NCI-H748 (cell line): ENCODE data around the gene TRNP1.
"Not testable (repeated sequence)": the region's sequence is repeated elsewhere in the genome, so short reads cannot be mapped to it uniquely, and the experiment has no call there.

Experiments used
- DNase-seq: peaks from one replicate; lab custom pipeline; 2025; ENCODE audit not compliant: unreplicated experiment; lab: John Stamatoyannopoulos, UW

The TRNP1 gene

DNA sequence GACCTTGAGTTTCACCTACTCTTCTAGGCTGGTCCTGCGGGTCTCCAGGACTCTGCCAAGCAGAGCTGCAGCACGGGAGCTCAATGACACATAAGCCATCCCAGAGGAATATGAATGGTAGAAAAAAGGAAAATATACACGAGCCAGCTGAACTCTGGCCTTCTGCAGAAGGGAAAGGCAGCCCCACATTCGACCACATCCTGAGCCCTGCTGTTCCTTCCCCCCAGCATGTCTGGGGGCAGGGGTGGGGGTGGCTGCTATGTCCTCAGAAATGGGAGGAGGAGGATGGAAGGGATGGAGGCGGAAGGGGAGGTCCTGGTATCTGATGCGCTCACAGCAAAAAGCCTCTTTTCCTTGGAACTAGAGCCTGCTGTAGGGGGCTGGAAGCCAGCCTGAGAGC, 21.1 kb upstream of the TRNP1 start:
- no peak for DNase-seq

GRCh38 chr1:26972821-26973220, 20.7 kb upstream of the TRNP1 start:
- no peak for DNase-seq

DNA sequence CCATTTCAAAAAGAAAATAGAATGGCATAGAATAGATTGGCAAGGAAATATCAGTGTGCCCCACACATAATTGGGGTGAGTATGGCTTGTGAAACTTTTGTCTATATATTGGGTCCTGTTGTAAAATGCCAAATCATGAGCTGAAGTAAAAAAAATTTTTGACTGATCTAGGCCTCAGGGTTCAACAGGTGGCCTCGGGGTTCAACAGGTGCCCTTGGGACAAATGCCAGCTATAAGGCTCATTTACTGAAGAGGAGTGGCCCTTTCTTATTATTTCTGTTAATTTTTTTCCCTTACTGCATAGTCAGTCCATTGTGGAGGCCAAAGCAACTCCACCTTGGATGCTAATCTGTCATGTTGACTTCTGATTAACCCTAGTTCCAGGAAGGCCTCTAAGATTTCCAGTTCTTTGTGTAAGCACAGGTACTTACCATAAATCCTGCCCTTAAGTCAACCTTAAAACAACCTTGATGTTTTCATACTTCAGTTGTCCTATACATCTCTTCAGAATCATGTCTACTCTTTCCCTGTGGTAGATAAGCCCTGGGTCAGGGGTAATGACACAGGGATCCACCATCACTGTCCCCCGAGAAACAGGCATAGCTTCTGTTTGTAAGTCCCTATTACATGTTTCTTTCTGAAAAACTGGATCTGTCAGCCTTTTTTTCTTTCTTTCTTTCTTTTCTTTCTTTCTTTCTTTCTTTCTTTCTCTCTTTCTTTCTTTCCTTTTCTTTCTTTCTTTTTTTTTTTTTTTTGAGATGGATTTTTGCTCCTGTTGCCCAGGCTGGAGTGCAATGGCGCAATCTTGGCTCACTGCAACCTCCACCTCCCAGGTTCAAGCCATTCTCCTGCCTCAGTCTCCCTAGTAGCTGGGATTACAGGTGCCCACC, 16.6 kb upstream of the TRNP1 start:
- no peak for DNase-seq

DNA sequence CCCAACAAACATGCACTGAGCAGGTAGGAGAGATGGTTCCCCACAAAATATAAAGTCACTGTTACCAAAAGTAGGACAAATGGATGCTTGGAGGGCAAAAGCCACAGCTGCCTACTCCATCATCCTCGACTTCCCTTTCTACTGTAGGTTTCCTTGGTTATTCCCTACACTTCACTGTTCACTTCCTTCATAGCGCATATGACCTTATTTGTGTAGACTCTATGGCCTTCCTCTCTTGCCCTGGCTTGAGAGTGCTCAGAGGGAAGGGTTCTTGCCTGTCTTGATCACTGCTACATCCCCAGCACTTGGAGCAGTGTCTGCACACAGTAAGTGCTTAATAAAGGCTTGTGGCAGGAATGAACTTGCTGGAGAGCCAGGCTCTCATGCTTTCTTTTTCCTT, 14.6 kb upstream of the TRNP1 start:
- no peak for DNase-seq

GRCh38 chr1:26981146-26981846, 12.2 kb upstream of the TRNP1 start:
- DNase-seq = no peak

GRCh38 chr1:26983863-26984262, 9.6 kb upstream of the TRNP1 start:
- DNase-seq = no peak

GRCh38 chr1:26984291-26984690, 9.2 kb upstream of the TRNP1 start:
- no peak for DNase-seq

DNA sequence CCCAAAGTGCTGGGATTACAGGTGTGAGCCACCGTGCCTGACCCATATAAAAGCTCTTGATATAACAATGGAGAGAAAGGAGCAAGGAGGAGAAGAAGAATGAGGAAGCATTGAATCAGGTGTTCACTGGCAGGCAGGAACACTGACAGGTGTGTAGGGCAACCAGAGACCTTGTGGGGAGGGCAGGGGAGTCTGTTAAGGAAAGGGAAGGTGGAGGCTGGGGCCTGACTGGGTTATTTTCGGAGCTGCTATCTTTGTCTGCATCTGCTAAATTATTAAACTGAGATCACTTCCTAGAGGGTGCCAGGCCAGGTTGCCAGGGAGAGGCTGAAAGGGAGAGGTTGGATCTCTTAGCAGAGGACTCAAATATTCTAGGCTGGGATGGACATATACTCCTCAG, 6.8 kb upstream of the TRNP1 start:
- DNase-seq = no peak

- DNase-seq = not testable (repeated sequence)
Measured at GRCh38 chr1:26989403-26990109, 3.9 kb upstream of the TRNP1 start.

DNA sequence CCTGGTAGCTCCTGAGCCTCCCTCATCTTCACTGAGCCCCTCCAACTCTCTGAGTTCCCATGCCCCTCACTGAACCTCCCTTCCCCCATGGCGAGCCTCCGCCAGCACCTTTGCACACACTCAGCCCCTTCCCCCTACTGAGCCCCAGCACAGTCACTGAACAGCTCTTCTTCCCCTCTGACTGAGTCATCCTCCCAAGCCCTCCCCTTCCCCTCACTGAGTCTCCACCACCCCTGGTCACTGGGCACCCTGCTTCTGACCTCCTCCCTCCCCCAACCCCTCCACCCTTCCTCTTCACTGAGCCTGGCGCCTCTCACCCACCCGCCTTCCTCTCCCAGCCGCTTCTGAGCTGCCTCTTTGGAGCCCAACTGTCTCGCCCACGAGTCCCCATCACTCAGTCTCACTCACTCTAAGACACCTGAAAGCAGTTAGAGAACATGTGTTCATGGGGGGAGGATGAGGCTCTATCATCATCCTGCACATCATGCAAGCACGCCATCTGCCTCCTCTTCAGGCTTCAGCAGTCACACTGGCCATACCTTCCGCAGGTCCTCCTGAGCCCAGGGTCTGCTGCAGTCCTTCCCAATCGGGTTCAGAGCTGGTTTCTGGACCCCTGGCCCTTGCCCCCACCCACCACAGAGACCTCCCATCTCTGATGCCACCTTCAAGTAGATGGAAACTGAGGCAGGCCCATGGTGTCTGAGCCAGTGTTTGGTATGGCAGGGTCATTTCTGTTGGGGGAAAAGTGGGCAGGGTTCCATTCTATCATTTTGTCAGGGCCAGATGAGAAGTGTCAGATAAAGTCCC, 2.0 kb upstream of the TRNP1 start:
- no peak for DNase-seq

GRCh38 chr1:26994020-26994786, 711 bp downstream of the TRNP1 start:
- peak; percentile 54 for DNase-seq

GRCh38 chr1:26994787-26995517, 1.5 kb downstream of the TRNP1 start:
- peak; percentile 38 for DNase-seq

GRCh38 chr1:26996024-26996423, 2.5 kb downstream of the TRNP1 start:
- no peak for DNase-seq

DNA sequence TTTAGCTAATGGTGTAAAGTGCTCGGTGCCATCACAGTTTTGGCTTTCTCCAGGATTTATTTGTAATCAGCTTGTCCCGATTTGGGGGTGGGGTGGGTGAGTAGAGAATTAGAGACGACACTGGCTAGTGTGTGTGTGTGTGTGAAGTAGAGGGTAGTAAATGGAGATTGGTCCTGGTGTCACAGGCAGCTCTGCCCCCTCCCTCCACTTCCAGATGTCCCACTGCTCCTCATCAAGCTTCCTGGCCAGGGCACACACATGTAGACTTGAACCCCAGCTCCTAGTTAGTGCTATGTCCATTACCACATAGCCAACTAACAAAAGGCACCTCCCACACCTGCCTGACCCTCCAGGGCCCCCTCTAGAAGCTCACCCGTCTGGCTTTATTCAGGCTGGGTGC, 3.2 kb downstream of the TRNP1 start:
- no peak for DNase-seq

- DNase-seq = no peak
Measured at GRCh38 chr1:26998429-26999300, 5.2 kb downstream of the TRNP1 start.

DNA sequence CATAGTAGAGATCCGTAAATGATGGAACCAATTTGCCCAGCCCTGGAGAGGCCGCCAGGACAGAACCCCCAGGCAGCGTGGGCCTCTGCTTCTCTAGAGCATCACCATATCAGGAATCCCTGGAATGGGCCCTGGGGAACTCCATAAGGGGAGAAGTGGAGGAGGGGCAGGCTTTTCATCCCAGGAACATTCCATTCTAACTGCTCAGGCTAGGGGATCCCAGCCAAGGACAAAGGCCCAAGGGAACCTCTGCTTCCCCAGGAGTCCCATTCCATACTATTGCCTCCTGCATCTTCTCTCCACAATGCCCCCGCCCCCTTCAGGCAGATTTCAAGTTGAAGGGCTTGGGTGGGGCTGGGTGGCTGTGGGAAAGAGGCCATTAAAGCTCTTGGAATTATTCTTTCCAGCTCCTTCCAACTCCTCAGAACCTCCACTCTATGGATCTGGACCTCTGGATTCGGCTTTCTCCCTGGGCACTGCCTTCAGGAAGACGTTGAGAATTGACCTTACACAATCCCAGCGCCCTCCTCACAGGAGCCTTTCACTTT, 6.0 kb downstream of the TRNP1 start:
- DNase-seq = no peak

DNA sequence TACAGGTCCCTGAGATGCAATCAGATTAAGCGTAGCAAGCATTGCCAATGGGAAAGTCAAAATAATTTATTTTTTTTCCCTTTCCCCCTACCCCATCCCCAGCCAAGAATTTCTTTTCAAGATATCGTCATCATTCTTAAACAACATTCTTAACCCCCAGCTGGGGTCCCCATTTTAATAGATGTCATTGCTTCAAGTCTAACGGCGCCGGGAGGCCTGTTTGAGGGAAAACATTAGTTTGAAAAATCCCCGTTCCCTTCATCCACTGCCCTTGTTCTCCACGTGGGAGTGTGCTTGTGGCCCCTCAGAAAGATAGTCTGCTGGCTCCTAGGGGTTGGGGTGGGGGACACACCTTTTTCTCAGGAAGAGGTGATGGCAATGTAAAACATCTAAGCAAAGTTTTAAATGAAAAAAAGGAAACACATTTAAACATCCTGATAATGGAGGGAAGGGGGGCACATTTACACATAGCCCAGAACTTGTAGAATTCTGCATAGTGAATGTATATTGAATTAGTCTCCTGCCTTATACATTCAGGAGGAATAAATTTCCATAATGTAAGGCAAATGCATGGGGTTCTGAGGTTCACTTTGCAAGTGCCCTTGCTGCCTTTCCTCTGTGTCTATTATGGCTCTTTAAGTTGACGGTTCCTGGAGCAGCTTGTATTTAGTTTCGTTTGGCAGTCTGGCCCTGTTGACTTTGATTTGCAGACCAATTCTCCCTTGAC, 6.8 kb downstream of the TRNP1 start:
- no peak for DNase-seq
